SK-N-SH treated with all-trans-retinoic acid at 6 μM for 48 hours (cell line): ENCODE data around the gene PHGDH.

Experiments
- ATAC-seq: fragments of 200-7000 bp; cut with Tn5 transposase; 3 replicates; pipeline ENCODE4 v1.9.1; 2020; ENCODE audit warnings: mild to moderate bottlenecking, moderate library complexity
- ARNTL ChIP-seq: fragments of 450-650 bp; formaldehyde crosslinking; IDR thresholded peaks from 2 replicates; pipeline ENCODE4 v1.5.0; 2020; ENCODE audit warnings: low read depth, mild to moderate bottlenecking, moderate library complexity, borderline replicate concordance
- BACH2 ChIP-seq: fragments of 250-450 bp; sonication (Bioruptor Pico); IDR thresholded peaks from 2 replicates; pipeline ENCODE4 v1.9.0; 2021; ENCODE audit warnings: mild to moderate bottlenecking, borderline replicate concordance
- CSDC2 ChIP-seq: fragments of 250-450 bp; sonication (Bioruptor Pico); IDR thresholded peaks from 2 replicates; pipeline ENCODE4 v1.5.0; 2020; ENCODE audit warnings: mild to moderate bottlenecking, moderate library complexity
- GLIS3 ChIP-seq: fragments of 250-450 bp; sonication (Bioruptor Pico); IDR thresholded peaks from 2 replicates; pipeline ENCODE4 v1.5.0; 2020; ENCODE audit warnings: mild to moderate bottlenecking, moderate library complexity
- ISL1 ChIP-seq: fragments of 250-450 bp; sonication (Bioruptor Pico); IDR thresholded peaks from 2 replicates; pipeline ENCODE4 v2.1.2; 2022; ENCODE audit warnings: mild to moderate bottlenecking, moderate library complexity
- OSR1 ChIP-seq: fragments of 250-450 bp; sonication (Bioruptor Pico); IDR thresholded peaks from 2 replicates; pipeline ENCODE4 v1.8.0; 2022; ENCODE audit warnings: moderate library complexity, mild to moderate bottlenecking, inconsistent platforms
- PPARA ChIP-seq: fragments of 250-450 bp; sonication (Bioruptor Pico); IDR thresholded peaks from 2 replicates; pipeline ENCODE4 v1.5.0; 2020; ENCODE audit warnings: mild to moderate bottlenecking, borderline replicate concordance
- RARB ChIP-seq: fragments of 250-450 bp; sonication (Bioruptor Pico); IDR thresholded peaks from 2 replicates; pipeline ENCODE4 v1.8.0; 2021; ENCODE audit warnings: mild to moderate bottlenecking, moderate library complexity
- SNAI2 ChIP-seq: fragments of 250-450 bp; sonication (Bioruptor Pico); IDR thresholded peaks from 2 replicates; pipeline ENCODE4 v1.5.0; 2020; ENCODE audit warnings: mild to moderate bottlenecking, moderate library complexity
- TCF4 ChIP-seq: fragments of 250-450 bp; sonication (Bioruptor Pico); IDR thresholded peaks from 2 replicates; pipeline ENCODE4 v1.8.0; 2021; ENCODE audit warnings: mild to moderate bottlenecking, moderate library complexity, borderline replicate concordance
- TOX ChIP-seq: fragments of 250-450 bp; sonication (Bioruptor Pico); IDR thresholded peaks from 2 replicates; pipeline ENCODE4 v1.8.0; 2021; ENCODE audit warnings: mild to moderate bottlenecking, moderate library complexity, borderline replicate concordance
- ZC3H10 ChIP-seq: fragments of 250-450 bp; sonication (Bioruptor Pico); IDR thresholded peaks from 2 replicates; pipeline ENCODE4 v1.5.1; 2021; ENCODE audit warnings: mild to moderate bottlenecking, moderate library complexity
- ZFP3 ChIP-seq: fragments of 250-450 bp; sonication (Bioruptor Pico); IDR thresholded peaks from 2 replicates; pipeline ENCODE4 v1.5.0; 2020; ENCODE audit warnings: mild to moderate bottlenecking, moderate library complexity
- ZFP30 ChIP-seq: fragments of 450-650 bp; formaldehyde crosslinking; IDR thresholded peaks from 2 replicates; pipeline ENCODE4 v1.5.0; 2022; ENCODE audit warnings: mild to moderate bottlenecking, moderate library complexity
- ZNF565 ChIP-seq: fragments of 450-650 bp; formaldehyde crosslinking; conservative IDR thresholded peaks from 2 replicates; pipeline ENCODE4 v1.5.0; 2020; ENCODE audit warnings: low read depth, mild to moderate bottlenecking, moderate library complexity
- ZNF70 ChIP-seq: fragments of 450-650 bp; formaldehyde crosslinking; IDR thresholded peaks from 2 replicates; pipeline ENCODE4 v1.5.0; 2020; ENCODE audit warnings: mild to moderate bottlenecking, moderate library complexity
- ZNF8 ChIP-seq: fragments of 450-650 bp; formaldehyde crosslinking; IDR thresholded peaks from 2 replicates; pipeline ENCODE4 v1.5.0; 2020; ENCODE audit warnings: mild to moderate bottlenecking, moderate library complexity
- TF ChIP-seq, protein P1 (sequence below): fragments of 250-450 bp; sonication (Bioruptor Pico); IDR thresholded peaks from 2 replicates; pipeline ENCODE4 v1.8.0; 2021; ENCODE audit warnings: low read depth, mild to moderate bottlenecking, moderate library complexity, borderline replicate concordance
- TF ChIP-seq, protein P2 (sequence below): fragments of 250-450 bp; sonication (Bioruptor Pico); IDR thresholded peaks from 2 replicates; pipeline ENCODE4 v1.5.0; 2020; ENCODE audit warnings: mild to moderate bottlenecking, moderate library complexity
- TF ChIP-seq, protein P3 (sequence below): fragments of 250-450 bp; sonication (Bioruptor Pico); IDR thresholded peaks from 2 replicates; pipeline ENCODE4 v1.8.0; 2020; ENCODE audit warnings: mild to moderate bottlenecking, moderate library complexity, borderline replicate concordance
- TF ChIP-seq, protein P4 (sequence below): fragments of 250-450 bp; sonication (Bioruptor Pico); IDR thresholded peaks from 2 replicates; pipeline ENCODE4 v1.5.1; 2020; ENCODE audit warnings: low read depth, mild to moderate bottlenecking, moderate library complexity

Gene PHGDH

DNA sequence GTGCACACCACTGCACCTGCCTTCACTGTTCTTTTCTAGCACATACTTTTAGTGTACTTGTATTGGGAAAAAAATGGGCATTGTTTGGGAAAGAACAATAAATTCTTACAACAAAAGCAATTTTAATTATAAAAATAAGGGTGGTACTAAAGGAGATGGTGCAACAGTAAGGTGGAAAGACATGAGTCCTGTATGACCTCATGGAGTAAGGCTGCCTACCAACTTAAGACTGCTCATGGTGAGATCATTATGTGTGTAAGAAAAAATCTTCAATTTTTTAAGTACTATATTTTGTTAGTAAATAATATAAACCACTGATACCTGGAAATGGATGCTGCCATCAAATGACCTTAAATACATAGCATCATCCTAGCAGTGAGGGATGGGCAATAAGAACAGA, 29.6 kb upstream of the PHGDH start:
- TF ChIP-seq, protein P1, sequence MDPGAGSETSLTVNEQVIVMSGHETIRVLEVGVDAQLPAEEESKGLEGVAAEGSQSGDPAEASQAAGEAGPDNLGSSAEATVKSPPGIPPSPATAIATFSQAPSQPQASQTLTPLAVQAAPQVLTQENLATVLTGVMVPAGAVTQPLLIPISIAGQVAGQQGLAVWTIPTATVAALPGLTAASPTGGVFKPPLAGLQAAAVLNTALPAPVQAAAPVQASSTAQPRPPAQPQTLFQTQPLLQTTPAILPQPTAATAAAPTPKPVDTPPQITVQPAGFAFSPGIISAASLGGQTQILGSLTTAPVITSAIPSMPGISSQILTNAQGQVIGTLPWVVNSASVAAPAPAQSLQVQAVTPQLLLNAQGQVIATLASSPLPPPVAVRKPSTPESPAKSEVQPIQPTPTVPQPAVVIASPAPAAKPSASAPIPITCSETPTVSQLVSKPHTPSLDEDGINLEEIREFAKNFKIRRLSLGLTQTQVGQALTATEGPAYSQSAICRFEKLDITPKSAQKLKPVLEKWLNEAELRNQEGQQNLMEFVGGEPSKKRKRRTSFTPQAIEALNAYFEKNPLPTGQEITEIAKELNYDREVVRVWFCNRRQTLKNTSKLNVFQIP (CRISPR knock-in tag): no peak
- TF ChIP-seq, protein P2, sequence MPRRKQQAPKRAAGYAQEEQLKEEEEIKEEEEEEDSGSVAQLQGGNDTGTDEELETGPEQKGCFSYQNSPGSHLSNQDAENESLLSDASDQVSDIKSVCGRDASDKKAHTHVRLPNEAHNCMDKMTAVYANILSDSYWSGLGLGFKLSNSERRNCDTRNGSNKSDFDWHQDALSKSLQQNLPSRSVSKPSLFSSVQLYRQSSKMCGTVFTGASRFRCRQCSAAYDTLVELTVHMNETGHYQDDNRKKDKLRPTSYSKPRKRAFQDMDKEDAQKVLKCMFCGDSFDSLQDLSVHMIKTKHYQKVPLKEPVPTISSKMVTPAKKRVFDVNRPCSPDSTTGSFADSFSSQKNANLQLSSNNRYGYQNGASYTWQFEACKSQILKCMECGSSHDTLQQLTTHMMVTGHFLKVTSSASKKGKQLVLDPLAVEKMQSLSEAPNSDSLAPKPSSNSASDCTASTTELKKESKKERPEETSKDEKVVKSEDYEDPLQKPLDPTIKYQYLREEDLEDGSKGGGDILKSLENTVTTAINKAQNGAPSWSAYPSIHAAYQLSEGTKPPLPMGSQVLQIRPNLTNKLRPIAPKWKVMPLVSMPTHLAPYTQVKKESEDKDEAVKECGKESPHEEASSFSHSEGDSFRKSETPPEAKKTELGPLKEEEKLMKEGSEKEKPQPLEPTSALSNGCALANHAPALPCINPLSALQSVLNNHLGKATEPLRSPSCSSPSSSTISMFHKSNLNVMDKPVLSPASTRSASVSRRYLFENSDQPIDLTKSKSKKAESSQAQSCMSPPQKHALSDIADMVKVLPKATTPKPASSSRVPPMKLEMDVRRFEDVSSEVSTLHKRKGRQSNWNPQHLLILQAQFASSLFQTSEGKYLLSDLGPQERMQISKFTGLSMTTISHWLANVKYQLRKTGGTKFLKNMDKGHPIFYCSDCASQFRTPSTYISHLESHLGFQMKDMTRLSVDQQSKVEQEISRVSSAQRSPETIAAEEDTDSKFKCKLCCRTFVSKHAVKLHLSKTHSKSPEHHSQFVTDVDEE (CRISPR knock-in tag): no peak
- no peak for TF ChIP-seq BACH2
- no peak for TF ChIP-seq OSR1 (CRISPR knock-in tag)
- TF ChIP-seq, protein P3, sequence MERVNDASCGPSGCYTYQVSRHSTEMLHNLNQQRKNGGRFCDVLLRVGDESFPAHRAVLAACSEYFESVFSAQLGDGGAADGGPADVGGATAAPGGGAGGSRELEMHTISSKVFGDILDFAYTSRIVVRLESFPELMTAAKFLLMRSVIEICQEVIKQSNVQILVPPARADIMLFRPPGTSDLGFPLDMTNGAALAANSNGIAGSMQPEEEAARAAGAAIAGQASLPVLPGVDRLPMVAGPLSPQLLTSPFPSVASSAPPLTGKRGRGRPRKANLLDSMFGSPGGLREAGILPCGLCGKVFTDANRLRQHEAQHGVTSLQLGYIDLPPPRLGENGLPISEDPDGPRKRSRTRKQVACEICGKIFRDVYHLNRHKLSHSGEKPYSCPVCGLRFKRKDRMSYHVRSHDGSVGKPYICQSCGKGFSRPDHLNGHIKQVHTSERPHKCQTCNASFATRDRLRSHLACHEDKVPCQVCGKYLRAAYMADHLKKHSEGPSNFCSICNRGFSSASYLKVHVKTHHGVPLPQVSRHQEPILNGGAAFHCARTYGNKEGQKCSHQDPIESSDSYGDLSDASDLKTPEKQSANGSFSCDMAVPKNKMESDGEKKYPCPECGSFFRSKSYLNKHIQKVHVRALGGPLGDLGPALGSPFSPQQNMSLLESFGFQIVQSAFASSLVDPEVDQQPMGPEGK (CRISPR knock-in tag): no peak
- TF ChIP-seq ZC3H10 (CRISPR knock-in tag): no peak
- TF ChIP-seq, protein P4, sequence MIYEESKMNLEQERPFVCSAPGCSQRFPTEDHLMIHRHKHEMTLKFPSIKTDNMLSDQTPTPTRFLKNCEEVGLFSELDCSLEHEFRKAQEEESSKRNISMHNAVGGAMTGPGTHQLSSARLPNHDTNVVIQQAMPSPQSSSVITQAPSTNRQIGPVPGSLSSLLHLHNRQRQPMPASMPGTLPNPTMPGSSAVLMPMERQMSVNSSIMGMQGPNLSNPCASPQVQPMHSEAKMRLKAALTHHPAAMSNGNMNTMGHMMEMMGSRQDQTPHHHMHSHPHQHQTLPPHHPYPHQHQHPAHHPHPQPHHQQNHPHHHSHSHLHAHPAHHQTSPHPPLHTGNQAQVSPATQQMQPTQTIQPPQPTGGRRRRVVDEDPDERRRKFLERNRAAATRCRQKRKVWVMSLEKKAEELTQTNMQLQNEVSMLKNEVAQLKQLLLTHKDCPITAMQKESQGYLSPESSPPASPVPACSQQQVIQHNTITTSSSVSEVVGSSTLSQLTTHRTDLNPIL (CRISPR knock-in tag): no peak
- TF ChIP-seq SNAI2 (CRISPR knock-in tag): no peak
- TF ChIP-seq ZNF565 (CRISPR knock-in tag): no peak
- TF ChIP-seq TCF4 (CRISPR knock-in tag): no peak
- TF ChIP-seq PPARA: no peak
- TF ChIP-seq ISL1 (CRISPR knock-in tag): no peak
- TF ChIP-seq ZFP30 (CRISPR knock-in tag): no peak
- TF ChIP-seq ZFP3 (CRISPR knock-in tag): no peak
- TF ChIP-seq CSDC2 (CRISPR knock-in tag): no peak
- no peak for TF ChIP-seq ARNTL
- TF ChIP-seq ZNF70 (CRISPR knock-in tag): no peak
- no peak for TF ChIP-seq TOX (CRISPR knock-in tag)
- no peak for TF ChIP-seq ZNF8 (CRISPR knock-in tag)
- no peak for ATAC-seq

DNA sequence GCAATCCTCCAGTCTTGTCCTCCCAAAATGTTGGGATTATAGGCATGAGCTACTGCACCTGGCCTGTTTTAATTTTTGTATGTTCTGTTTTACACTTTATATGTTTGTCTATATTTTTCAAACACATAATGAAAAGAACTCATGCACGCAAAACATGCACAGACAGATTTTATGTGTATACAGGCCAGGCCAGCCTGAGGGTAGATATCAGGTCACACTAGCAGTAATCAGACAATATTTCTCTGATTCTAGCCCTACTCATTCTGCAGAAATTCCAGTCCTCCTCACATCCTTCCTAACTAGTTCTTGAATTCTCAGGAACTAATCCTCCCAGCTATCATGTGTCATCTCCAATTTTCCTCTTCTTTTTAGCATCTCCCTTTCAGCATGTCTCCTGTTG, 27.8 kb upstream of the PHGDH start:
- ATAC-seq: no peak
- TF ChIP-seq, protein P2 (CRISPR knock-in tag): no peak
- TF ChIP-seq SNAI2 (CRISPR knock-in tag) (no peak), CSDC2 (CRISPR knock-in tag) (no peak), GLIS3 (no peak), ZC3H10 (CRISPR knock-in tag) (no peak), TCF4 (CRISPR knock-in tag) (no peak), RARB (CRISPR knock-in tag) (no peak)
- TF ChIP-seq, protein P1 (CRISPR knock-in tag): no peak
- TF ChIP-seq, protein P3 (CRISPR knock-in tag): no peak
